WTC11 (cell line): Measurements from ENCODE around the gene SLC16A7. TPM values are rescaled to one million over a fixed set of nuclear protein-coding genes. Genes with fewer than 3 reads are reported as not detected.

ENCODE experiments used
- ATAC-seq: fragments of 200-7000 bp; cut with Tn5 transposase; 2 replicates; pipeline ENCODE4 v1.10.0; 2021; ENCODE audit warnings: mild to moderate bottlenecking, moderate library complexity
- CTCF ChIA-PET: fragments of 300-600 bp; sonication (Branson Sonifier 250); formaldehyde crosslinking; loops from one replicate; lab custom pipeline; 2021; ENCODE audit warnings: antibody characterized with exemption; lab: Charles Lee
- POLR2A ChIA-PET: fragments of 350-600 bp; sonication (Branson Sonifier 250); formaldehyde crosslinking; loops from one replicate; lab custom pipeline; 2021; ENCODE audit warnings: antibody characterized with exemption; lab: Charles Lee
- DNase-seq: peaks from one replicate; pipeline ENCODE4 v3.0.0; 2021; ENCODE audit warnings: low spot score
- H3K27ac Mint-ChIP-seq: 2 replicates; pipeline ENCODE4 v1.8.0; 2021; ENCODE audit warnings: mixed read lengths
- H3K27me3 Mint-ChIP-seq: 2 replicates; pipeline ENCODE4 v1.8.0; 2021; ENCODE audit warnings: low read depth, mild to moderate bottlenecking, moderate library complexity, mixed read lengths
- H3K36me3 Mint-ChIP-seq: 2 replicates; pipeline ENCODE4 v1.8.0; 2021; ENCODE audit warnings: mixed read lengths
- H3K4me1 Mint-ChIP-seq: 2 replicates; pipeline ENCODE4 v1.8.0; 2022; ENCODE audit warnings: mixed read lengths
- H3K4me3 Mint-ChIP-seq: 2 replicates; pipeline ENCODE4 v1.8.0; 2021; ENCODE audit warnings: mild to moderate bottlenecking, moderate library complexity, mixed read lengths
- H3K9me3 Mint-ChIP-seq: 2 replicates; pipeline ENCODE4 v1.8.0; 2021; ENCODE audit warnings: mixed read lengths
- ATF2 ChIP-seq: sonication (generic); formaldehyde crosslinking; IDR thresholded peaks from 2 replicates; pipeline ENCODE4 v1.8.1; 2022; ENCODE audit warnings: low read depth, missing genetic modification reagents, borderline replicate concordance
- ATF6 ChIP-seq: sonication (generic); formaldehyde crosslinking; IDR thresholded peaks from 2 replicates; pipeline ENCODE4 v1.8.1; 2023; ENCODE audit warnings: mild to moderate bottlenecking, missing genetic modification reagents
- CREB1 ChIP-seq: sonication (generic); formaldehyde crosslinking; IDR thresholded peaks from 2 replicates; pipeline ENCODE4 v1.8.0; 2023; ENCODE audit warnings: mild to moderate bottlenecking, missing genetic modification reagents
- CREM ChIP-seq: sonication (generic); formaldehyde crosslinking; IDR thresholded peaks from 2 replicates; pipeline ENCODE4 v1.8.1; 2022; ENCODE audit warnings: mild to moderate bottlenecking, missing genetic modification reagents, moderate library complexity
- ERG ChIP-seq: fragments of 250-450 bp; sonication (Bioruptor Pico); IDR thresholded peaks from 2 replicates; pipeline ENCODE4 v1.8.0; 2021; ENCODE audit warnings: mild to moderate bottlenecking
- FOXK1 ChIP-seq: sonication (generic); formaldehyde crosslinking; IDR thresholded peaks from 2 replicates; pipeline ENCODE4 v1.8.0; 2022; ENCODE audit warnings: mild to moderate bottlenecking, moderate library complexity, missing genetic modification reagents
- HMGXB4 ChIP-seq: sonication (generic); formaldehyde crosslinking; IDR thresholded peaks from 2 replicates; pipeline ENCODE4 v1.8.1; 2023; ENCODE audit warnings: mild to moderate bottlenecking, moderate library complexity, missing genetic modification reagents
- PREB ChIP-seq: sonication (generic); formaldehyde crosslinking; IDR thresholded peaks from 2 replicates; pipeline ENCODE4 v1.8.1; 2022; ENCODE audit warnings: mild to moderate bottlenecking, missing genetic modification reagents, moderate library complexity, borderline replicate concordance
- PRRX2 ChIP-seq: fragments of 250-450 bp; sonication (Bioruptor Pico); IDR thresholded peaks from 2 replicates; pipeline ENCODE4 v1.8.0; 2021; ENCODE audit warnings: mild to moderate bottlenecking
- RORB ChIP-seq: fragments of 250-450 bp; sonication (Bioruptor Pico); IDR thresholded peaks from 2 replicates; pipeline ENCODE4 v1.9.0; 2021; ENCODE audit warnings: mild to moderate bottlenecking
- SOX15 ChIP-seq: fragments of 250-450 bp; sonication (Bioruptor Pico); IDR thresholded peaks from 2 replicates; pipeline ENCODE4 v1.9.0; 2021; ENCODE audit warnings: mild to moderate bottlenecking
- USF2 ChIP-seq: sonication (generic); formaldehyde crosslinking; IDR thresholded peaks from 2 replicates; pipeline ENCODE4 v1.8.1; 2023; ENCODE audit warnings: mild to moderate bottlenecking, missing genetic modification reagents, moderate library complexity
- ZBTB43 ChIP-seq: sonication (generic); formaldehyde crosslinking; IDR thresholded peaks from 2 replicates; pipeline ENCODE4 v1.8.1; 2023; ENCODE audit warnings: mild to moderate bottlenecking, missing genetic modification reagents
- ZNF219 ChIP-seq: sonication (generic); formaldehyde crosslinking; IDR thresholded peaks from 2 replicates; pipeline ENCODE4 v1.8.0; 2023; ENCODE audit warnings: missing genetic modification reagents, mild to moderate bottlenecking, borderline replicate concordance
- ZNF232 ChIP-seq: sonication (generic); formaldehyde crosslinking; IDR thresholded peaks from 2 replicates; pipeline ENCODE4 v1.8.0; 2022; ENCODE audit warnings: mild to moderate bottlenecking, missing genetic modification reagents
- ZNF263 ChIP-seq: sonication (generic); formaldehyde crosslinking; IDR thresholded peaks from 2 replicates; pipeline ENCODE4 v1.8.1; 2022; ENCODE audit warnings: low read depth, mild to moderate bottlenecking, moderate library complexity, missing genetic modification reagents
- ZNF281 ChIP-seq: sonication (generic); formaldehyde crosslinking; IDR thresholded peaks from 2 replicates; pipeline ENCODE4 v1.8.0; 2023; ENCODE audit warnings: mild to moderate bottlenecking, missing genetic modification reagents
- ZNF423 ChIP-seq: fragments of 250-450 bp; sonication (Bioruptor Pico); IDR thresholded peaks from 2 replicates; pipeline ENCODE4 v2.1.2; 2022; ENCODE audit warnings: mild to moderate bottlenecking, moderate library complexity
- total RNA-seq: library from RNA; stranded (reverse); gene quantifications from 3 replicates; pipeline ENCODE4 v1.2.3, GENCODE V29; 2021

SLC16A7 gene
- total RNA-seq, 1 experiment from 2014 or later: 3.4 TPM

GRCh38 chr12:59699421-59700152 lies 103.8 kb downstream of the SLC16A7 start:
- no peak for ATAC-seq
- H3K27me3 Mint-ChIP-seq: no peaks in the 10 kb centered on the region
- POLR2A ChIA-PET: no interaction called here
- no peaks in the 10 kb centered on the region for H3K36me3 Mint-ChIP-seq
- DNase-seq: no peak
- no peaks in the 10 kb centered on the region for H3K9me3 Mint-ChIP-seq
- TF ChIP-seq PRRX2 (CRISPR knock-in tag): no peak
- no peak for TF ChIP-seq CREM (CRISPR knock-in tag)
- TF ChIP-seq, all 79 proteins: peak for 0
- no peaks in the 10 kb centered on the region for H3K4me1 Mint-ChIP-seq
- H3K27ac Mint-ChIP-seq: no peak overlapping the region
- H3K4me3 Mint-ChIP-seq: no peak overlapping the region
- CTCF ChIA-PET: no interaction called here

- H3K4me3 Mint-ChIP-seq: no peak overlapping the region
- H3K27me3 Mint-ChIP-seq: no peaks in the 10 kb centered on the region
- TF ChIP-seq ZNF281 (CRISPR knock-in tag) (no peak), ZNF263 (CRISPR knock-in tag) (no peak), ERG (CRISPR knock-in tag) (no peak), ZBTB43 (CRISPR knock-in tag) (no peak), CREB1 (CRISPR knock-in tag) (no peak), ZNF219 (CRISPR knock-in tag) (no peak)
- H3K36me3 Mint-ChIP-seq: no peaks in the 10 kb centered on the region
- no peaks in the 10 kb centered on the region for H3K4me1 Mint-ChIP-seq
- ChIA-PET CTCF (no interaction called here), POLR2A (no interaction called here)
- H3K27ac Mint-ChIP-seq: no peak overlapping the region
- ATAC-seq: no peak
- H3K9me3 Mint-ChIP-seq: no peaks in the 10 kb centered on the region
- DNase-seq: no peak
These were observed 104.3 kb downstream of the SLC16A7 start for GRCh38 chr12:59700153-59700450.

DNA sequence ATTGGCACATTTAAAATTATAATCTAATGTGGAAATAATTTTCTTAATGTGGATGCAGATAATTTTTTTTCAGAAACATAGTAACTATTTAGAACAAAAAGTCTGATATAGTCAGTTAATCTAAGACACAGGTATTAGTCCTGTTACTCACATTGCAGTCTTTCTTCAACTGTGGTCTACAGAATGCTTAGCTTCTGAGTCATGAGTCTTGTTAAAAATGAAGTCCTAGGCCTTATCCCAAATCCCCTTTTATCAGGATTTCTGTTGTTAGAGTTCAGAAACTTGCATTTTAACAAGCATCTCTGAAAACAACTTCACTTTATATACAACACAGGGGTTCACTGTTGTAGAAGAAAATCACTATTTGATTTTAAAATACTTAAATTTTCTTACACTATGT lies 112.2 kb downstream of the SLC16A7 start:
- Mint-ChIP-seq H3K9me3 (no peaks in the 10 kb centered on the region), H3K27me3 (no peaks in the 10 kb centered on the region), H3K4me1 (no peaks in the 10 kb centered on the region), H3K4me3 (no peak overlapping the region), H3K36me3 (no peaks in the 10 kb centered on the region), H3K27ac (no peak overlapping the region)
- ATAC-seq: no peak
- DNase-seq: no peak
- CTCF ChIA-PET: no interaction called here
- POLR2A ChIA-PET: no interaction called here
- TF ChIP-seq PREB (CRISPR knock-in tag): no peak
- no peak for TF ChIP-seq ATF6 (CRISPR knock-in tag)
- TF ChIP-seq ATF2 (CRISPR knock-in tag): no peak
- no peak for TF ChIP-seq SOX15 (CRISPR knock-in tag)
- TF ChIP-seq USF2 (CRISPR knock-in tag): no peak
- no peak for TF ChIP-seq FOXK1 (CRISPR knock-in tag)
- no peak for TF ChIP-seq RORB (CRISPR knock-in tag)
- no peak for TF ChIP-seq ZNF219 (CRISPR knock-in tag)
- TF ChIP-seq ZNF232 (CRISPR knock-in tag): no peak
- TF ChIP-seq ZNF423 (CRISPR knock-in tag): no peak
- TF ChIP-seq HMGXB4 (CRISPR knock-in tag): no peak
